Hypothalamus (tissue), 51 donors: ENCODE results near the gene NCK2.

Experiments used
- DNase-seq, 51 donors: peaks; one replicate each; lab custom pipeline; 2025; lab: John Stamatoyannopoulos, UW

The NCK2 gene

DNA sequence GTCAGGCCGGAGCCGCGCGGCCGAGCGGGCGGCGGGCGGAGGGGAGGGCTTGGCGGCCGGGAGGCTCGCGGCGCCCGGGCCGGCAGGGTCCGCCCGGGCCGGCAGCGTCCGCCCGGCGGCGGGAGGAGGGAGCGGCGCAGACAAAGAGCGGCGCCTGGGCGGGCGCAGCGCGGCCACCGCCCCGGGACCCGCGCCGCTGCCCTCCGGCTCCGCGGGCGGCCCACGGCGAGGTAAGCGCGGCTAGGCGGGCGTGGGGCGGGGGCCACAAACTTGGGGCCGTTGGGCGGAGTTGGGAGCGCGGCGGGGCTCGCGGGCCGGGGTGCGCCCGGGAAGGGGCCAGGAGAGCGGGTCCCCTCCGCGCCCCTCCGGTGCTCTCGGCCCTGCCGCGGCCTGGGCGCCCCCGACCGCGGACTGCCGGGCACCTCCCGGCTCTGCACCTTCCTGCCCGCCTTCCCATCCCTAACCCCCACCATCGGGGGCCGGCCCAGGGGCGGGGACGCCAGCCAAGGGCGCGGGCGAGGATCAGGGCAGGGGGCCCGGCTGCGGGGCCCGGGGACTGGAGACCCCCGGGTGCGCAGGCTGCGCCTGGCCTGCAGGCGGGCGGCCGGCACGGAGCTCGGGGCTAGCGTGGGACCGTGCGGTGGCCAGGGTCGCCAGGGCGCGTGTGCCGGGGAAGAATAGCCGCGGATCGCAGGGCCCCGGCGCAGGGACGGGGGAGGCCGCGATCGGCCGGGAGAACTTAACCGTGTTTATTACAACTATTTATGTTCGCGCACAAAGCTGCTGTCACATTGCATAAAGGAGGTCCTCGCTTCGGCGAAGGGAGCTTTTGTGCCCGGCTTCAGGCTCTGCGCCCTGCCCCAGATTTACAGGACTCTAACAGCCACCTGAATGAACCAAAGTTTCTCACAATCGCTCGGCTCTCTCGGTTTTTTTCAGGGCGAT lies at the start of gene NCK2:
Gene NCK2, plus strand, starts transcription at position 4 of the 945 bp plus-strand sequence. CDS start 110,152 bp downstream, outside the sequence.
- DNase-seq, result peak in 12 of 51 donors; percentile 12 to 41 (median 28)

DNA sequence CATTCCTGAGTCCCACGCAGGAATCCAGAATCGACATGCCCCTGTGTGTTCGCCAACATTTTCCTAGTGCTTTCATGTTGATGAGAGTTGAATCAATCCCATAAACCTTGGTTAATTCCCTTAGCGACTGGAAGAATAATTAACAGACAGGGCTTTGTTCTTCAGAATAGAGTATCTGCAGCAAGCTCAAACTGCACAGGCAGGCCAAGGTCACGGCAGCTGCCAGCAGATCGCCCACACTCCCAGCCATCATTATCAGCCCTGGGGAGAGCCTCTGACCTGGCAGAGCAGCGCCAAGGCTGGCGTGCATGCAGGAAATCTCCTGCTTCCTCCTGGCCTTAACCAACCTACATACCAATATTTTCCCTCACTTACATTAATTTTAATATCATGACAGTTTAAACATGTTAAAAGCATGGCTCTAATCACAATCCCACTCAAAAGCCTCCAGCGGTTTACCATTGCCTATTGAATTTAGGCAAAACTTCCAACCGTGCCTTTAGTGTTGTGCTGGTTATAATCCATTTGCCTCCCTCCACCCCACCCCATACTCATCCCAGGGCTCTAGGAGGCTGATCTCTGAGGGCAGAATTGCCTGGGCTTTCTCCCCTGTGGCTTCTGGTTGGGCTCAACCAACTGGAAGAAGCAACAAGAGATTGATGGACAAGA lies 46.8 kb upstream of the NCK2 start:
- DNase-seq, result peak in 5 of 51 donors; percentile 2 to 14 (median 13)

DNA sequence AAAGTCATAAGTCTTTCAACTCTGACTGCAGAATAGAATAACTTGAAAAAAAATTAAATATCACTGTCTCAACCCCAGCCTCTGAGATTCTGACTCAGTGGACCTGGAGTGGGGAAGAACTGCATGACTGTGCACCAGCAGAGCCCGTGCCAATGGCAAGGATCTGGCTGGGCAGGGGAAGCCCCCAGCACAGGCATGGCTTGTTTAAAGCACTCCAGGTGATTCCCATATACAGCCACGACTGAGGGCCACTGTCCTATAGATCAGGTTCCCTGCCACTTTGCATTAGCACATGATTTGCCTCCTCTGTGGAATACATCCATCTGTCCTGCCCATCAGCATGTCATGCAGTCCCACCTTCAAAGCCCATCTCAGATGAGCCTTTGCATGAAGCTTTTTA lies 45.9 kb upstream of the NCK2 start:
- DNase-seq, result no peak

DNA sequence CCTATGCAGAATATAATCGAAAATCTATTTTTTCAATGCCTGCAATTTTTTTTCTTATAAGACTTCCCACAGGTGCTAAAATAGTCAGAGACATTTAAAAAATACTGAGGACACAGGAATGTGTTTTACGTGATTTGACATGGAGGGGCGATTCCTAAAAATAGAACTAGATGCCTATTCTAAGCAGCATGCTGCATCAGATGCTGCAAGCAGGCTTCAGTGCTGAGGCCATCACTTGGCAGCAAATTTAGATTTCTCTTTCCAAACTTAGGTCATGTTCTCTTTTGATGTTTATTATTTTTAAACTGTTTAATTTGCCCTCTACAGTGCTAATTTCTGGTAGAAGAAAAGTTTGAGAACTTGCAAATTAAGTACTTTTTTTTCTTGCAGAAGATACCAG lies 43.7 kb upstream of the NCK2 start:
- no peak for DNase-seq

DNA sequence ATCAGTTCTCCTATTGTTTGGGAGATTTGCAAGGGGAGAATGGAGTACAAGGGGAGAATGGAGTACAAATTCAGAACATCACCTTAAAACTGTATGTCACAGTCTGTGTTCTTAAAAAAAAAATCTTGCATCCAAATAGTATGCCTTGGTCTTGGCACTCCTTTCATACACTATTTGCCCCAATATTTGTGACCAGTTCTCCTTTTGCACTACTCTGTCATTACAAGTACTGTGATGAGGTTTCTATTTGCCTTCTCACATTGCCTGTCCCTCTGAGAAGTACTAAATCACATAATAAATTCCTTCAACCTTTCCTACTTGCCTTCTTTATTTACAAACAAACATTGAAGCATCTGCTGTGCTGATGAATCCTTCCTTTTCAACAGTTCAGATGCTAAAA lies 36.0 kb upstream of the NCK2 start:
- DNase-seq, result no peak

DNA sequence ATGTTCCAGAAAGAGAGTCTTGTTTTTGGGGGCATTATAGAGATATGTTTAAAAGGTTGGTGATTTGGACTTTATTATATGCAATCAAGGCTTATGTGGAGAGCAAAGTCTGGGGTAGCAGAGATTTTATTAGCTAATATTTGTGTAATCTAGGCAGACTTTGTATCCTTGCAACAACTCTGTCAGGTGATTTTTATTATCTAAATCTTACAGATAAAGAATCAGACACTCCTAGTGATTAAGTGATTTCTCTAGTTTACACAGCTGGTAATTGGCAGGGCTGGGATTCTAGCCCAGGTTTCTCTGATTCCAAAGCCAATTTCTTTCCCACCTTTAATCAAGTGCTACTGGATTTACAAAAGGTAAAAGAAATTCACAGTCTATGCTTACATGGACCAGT lies 33.3 kb upstream of the NCK2 start:
- DNase-seq, result no peak

DNA sequence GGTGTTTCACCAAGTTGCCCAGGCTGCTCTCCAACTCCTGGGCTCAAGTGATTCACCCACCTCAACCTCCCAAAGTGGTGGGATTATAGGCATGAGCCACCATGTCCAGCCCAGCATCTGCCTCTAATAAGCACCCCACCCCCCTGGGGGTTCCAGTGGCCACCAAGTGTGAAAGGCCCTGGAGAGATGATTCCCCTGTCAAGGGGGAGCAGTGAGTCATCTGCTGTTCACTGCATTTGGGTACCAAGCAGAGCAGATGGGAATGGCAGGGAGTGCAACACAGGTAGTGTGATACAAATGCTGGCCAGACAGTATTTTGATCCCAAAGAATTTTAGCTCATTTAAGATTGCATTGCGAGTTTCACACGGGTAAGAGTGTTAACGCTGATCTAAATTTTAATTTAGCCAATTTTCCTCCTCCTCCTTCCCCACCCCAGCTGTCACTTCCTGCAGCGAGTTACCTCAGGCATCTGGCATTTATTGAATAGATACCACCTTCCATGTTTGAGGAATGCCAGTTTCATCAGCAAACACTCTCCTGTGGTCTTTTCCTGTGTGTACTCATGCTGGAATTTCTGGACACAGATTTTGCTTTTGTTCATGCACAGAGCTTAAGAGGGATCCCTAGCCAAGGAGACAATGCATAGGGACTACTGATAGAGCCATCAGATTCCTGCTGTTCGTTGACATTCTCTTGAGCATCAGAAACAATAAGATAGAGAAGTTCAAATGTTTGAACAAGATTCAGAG lies 32.4 kb upstream of the NCK2 start:
- no peak for DNase-seq

DNA sequence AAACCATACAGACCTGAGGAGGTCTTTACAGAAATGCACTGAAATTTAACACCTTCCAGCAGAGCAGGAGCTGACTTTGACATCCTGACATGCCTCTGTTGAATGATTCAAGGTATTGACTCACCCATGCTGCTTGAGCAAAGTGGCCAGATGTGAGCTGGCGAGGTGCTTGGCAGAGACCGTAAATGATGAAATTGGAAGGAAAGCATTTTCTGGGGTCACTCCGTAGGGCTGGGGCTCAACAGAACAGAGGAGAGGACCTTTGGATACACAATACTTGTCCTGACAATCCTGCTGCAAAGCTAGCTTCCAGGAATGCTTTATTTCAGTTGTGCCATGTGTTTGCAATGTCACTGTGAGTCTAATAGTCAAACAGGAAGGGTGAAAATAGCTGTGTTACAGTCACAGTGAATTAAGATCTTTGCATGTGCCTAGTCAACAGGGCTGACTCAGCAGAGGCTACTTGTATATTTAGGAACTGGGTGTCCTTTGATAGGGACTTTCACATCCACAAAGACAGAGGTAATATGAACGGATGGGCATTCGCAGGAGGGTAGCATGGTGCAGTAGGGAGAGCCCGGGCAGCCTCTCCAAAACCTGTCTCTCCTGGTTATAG lies 31.6 kb upstream of the NCK2 start:
- peak in 1 of 51 donors; percentile 22 for DNase-seq

DNA sequence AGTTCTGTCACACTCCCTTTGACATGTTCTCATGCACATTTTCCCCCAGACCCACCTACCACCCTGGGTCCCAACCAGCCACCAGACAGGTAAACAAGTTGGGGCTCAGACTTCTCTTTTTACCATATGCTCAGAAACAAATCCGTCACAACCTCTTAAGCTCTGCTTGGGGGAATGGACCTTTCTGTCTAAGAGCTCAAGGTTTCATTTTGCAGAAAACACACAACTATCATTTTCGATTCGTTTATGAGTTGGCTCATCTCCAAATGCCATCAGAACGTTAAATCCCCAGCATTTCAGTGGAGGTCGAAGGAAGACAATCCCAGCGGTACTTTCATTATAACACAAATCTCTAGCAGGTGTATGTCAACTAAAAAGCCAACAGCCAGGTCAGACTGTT lies 30.6 kb upstream of the NCK2 start:
- DNase-seq, result no peak

DNA sequence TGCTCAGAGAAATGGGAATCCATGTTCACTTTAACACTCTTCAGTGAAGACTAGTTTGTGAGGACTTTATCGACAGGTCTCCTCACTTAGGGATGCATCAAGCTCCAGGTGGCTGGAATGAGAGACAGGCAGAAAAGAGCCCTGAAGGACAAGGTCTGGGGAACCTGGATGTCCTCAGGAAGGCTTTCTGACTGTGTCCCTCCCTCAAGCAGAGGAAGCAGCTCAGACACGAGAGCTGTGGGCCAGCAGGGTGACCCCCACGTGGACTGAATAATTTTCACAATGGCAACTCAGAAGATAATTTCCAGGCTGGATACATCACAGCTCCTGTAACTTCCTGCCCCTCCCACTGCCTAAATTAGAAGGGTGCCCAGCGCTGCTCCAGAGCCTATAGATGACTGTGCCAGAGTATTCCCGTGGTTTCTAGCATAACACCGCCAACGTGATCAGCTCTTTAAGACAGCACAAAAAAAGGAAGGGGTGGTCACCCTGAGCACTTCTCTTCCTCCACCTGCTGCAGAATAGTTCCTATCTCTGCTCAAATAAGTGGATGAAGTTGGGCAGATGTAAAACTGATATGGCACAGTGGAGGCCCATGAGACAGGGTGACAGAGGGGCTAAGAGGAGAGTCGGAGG lies 25.7 kb upstream of the NCK2 start:
- DNase-seq, result peak in 1 of 51 donors; percentile 3

DNA sequence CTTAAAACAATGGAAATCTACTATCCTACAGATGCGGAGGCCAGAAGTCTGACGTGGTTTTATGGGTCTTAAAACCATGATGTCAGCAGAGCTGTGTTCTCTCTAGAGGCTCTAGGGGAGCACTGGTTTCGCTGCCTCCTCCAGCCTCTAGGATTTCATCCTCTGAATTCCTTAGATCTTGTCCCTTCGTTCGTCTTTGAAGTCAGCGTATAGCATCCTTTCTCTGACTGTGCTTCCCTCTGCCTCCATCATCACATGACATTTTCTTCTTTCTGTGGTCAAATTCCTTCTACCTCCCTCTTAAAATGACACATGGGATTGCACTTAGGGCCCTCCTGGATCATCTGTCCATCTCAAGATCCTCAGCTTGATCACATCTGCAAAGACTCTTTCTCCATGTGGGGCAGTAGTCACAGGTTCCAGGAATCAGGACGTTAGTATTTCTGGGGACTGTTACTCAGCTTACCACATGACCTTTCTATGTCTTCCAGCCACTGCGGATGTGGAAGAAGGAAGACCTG lies 22.7 kb upstream of the NCK2 start:
- no peak for DNase-seq

DNA sequence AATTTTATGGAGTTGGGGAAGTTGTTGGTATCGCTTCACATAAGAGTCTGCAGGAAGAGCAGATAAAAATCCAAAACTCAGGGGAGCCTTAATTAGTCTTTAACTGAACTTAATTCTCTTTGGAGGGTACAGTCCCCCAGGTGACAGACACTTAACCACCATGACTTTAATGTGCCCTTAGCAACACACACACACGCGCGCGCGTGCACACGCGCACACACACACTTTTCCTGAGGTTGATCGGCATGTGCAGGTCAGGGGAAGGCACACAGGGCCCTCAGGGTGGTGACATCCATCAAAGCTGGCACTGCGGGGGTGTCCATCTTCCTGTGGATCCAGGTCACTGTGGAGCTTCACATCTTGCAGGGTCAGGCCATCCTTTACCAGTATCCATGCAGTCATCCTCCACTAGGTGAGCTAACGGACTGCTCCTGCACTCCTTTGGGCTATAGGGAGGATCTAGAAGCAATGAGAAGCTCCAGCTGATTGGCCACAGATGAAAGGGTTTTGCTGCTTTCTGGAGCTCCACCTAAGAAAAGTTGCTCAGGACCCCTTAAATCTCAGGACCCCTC lies 21.9 kb upstream of the NCK2 start:
- no peak for DNase-seq

DNA sequence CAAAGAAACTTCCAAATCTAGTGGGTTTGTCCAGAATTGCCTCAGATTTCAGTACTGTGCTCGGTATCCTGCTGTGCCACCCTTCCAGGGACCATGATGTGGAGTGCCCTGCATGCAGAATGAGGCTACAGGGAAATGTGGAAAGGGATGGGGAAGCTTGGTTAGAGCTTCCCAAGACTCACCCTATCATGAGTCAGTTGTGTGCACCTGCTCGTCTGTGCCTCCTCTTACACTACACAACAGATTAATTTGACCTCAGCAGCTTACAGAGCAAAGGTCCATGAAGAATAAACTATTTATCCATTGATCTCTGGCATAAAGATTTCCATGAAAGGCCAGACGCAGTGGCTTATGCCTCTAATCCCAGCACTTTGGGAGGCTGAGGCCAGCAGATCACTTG lies 21.3 kb upstream of the NCK2 start:
- no peak for DNase-seq

DNA sequence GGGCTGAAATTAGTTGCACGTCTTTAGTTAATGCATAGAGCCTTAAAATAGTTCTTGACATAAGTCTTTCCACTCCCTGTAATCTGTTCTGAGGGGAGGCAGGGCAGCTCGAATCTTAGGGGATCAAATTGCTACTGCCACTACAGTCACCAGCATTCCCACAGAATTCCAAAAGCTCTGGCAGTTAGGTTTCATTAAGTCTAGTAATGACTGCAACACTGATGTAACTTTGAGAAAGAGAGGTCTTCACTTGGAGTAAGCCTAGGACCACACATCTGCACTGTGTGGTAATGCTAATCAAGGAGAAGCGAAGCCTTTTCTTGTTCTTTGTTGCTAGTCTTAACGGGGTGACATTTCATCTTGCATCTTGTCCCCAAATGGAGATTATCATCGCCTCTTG lies 19.3 kb upstream of the NCK2 start:
- DNase-seq, result no peak

DNA sequence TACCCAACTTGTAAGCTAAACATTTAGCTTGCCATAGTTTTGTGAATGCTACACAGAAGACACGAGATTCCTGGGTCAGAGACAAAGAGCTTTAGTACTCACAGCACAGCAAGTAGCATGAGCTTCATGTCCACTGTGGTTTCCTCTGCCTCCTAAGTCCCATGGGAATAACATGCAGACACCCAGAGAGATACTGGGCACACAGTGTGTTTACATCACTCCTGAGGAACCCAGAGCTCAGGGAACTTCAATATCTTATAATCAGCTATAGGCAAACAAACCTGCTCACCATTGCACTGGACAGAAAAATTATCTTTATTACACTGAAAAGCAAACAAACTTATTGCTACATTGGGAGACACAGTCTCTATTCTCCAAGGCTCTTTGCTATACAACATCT lies 14.5 kb upstream of the NCK2 start:
- no peak for DNase-seq

DNA sequence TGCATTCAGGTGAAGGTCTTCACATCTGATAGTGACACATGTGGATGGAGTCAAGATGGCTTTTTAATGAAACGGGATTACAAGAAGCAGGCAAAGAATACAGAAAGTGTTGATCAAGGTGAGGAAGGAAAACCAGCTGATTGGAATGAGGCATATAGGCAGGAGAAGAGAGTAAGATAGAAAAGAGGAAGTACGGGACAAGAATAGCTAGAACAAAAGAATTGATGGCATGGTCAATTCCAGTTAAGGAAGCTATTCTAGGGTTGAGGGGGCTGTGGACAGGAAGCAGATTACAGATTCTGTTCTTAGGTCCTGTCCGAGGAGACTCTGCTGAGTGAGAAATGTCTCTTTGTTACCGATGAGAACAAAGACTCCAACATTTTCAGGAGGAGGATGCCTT lies 13.2 kb upstream of the NCK2 start:
- no peak for DNase-seq

DNA sequence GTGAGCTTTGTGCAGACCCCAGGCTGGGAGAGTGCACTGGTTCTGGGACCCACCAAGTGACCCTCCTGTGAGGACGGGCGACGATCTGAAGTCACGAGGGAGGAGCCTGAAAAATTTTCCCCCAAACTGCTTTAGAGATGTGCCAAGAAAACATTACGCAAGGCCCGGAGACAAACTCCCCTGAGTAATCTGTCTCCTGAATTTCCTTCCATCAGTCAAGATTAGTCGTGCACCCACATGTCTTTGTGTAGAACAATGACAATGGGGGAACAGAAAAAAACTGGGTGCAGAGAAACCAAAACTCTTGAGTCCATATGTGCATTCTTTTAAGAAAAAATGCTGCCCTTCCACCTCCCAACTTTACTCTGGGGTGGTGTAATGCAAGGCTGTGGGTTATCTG lies 12.6 kb upstream of the NCK2 start:
- no peak for DNase-seq

DNA sequence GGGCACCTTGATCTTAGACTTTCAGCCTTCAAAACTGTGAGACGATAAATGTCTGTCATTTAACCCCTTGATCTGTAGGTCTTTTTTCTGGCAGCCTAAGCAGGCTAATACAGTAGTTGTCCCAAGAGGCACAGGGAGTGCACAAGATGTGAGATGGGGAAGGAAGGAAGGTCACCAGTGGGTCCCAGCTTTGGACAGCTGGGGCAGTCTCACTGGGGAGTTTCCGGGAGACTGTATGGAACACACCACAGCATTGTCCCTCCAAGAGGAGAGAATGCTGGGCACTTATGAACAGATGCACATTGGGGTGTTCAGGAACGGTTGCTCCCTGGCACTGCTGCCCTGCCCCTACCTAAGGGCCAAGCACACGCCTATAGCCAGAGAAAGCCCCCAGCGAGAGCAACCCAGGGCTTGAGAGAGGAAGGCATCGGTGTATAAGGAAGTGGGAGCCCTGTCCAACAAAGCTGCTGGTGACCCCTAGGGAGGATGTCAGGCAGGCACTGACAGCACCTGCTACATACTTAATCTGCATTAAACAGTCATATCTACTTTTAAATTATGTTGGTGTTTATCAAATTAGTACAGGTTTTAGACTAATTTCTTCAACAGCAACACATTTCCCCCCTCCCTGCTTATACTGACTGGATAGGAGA lies 11.6 kb upstream of the NCK2 start:
- no peak for DNase-seq

DNA sequence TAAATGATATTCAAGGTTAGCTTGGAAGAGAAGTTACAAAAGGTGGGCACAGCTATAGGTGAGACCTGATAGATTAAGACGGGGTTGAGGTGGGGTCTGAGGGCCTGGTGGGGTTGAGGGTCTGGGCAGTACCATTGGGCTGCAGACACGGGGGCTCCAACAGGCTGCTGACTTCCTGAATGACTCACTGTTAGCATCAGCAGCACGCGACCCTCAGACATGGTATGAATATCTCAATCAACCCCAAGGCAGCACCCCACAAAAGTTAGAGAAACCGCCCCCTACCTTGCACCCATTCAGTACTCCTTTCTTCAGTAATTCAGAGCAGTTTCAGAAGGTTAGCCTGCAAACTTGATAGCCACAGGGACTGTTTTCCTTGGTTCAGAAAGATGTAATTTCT lies 10.8 kb upstream of the NCK2 start:
- DNase-seq, result no peak
